ENCODE results near the gene C12orf50. TPM values are rescaled to one million over a fixed set of nuclear protein-coding genes. Genes with fewer than 3 reads are reported as not detected.

C12orf50 gene
- total and polyA plus RNA-seq, 2 donors (not counting 1 experiment from before 2014, with no cell fraction given): 0.07 to 0.10 TPM

GRCh38 chr12:87982208-87982607 lies 47.0 kb downstream of the C12orf50 start:
- WGBS (ENCODE audit: insufficient coverage): 100% methylated on average over 1 of the region's 1 CpG
- H3K79me2 ChIP-seq (ENCODE audit: control insufficient read depth, insufficient read depth, low read length): no peaks in the 10 kb centered on the region
- DNase-seq (no peak), ATAC-seq (ENCODE audit: low read depth) (no peak)
- no peaks in the 10 kb centered on the region for H3K4me1 Mint-ChIP-seq
- no peak overlapping the region for H2AFZ ChIP-seq (ENCODE audit: insufficient read depth, low read depth, low read length, poor library complexity, severe bottlenecking)
- no peaks in the 10 kb centered on the region for H4K20me1 ChIP-seq (ENCODE audit: control insufficient read depth, insufficient read depth, low read length, poor library complexity, severe bottlenecking)
- H3K9me3 ChIP-seq (ENCODE audit: control extremely low read depth in 1 of 3, control insufficient read depth in 2 of 3, insufficient read depth in 1 of 3, low read length in 2 of 3): no peaks in the 10 kb centered on the region
- no peak overlapping the region for H3K9ac ChIP-seq (ENCODE audit: low read length)
- no peaks in the 10 kb centered on the region for H3K36me3 ChIP-seq (replicated peaks in 1 of 2; ENCODE audit: control extremely low read depth in 1 of 2, control insufficient read depth in 1 of 2, extremely low read depth in 1 of 2, insufficient read depth in 2 of 2, low read length in 1 of 2)
- H3K27me3 ChIP-seq (replicated peaks in 1 of 4; ENCODE audit: control extremely low read depth in 1 of 4, control insufficient read depth in 3 of 4, insufficient read depth in 4 of 4, low read length in 3 of 4): no peaks in the 10 kb centered on the region
- no peak overlapping the region for H3K27ac ChIP-seq (ENCODE audit: low read length in 2 of 2)
- TF ChIP-seq EZH2 (IDR thresholded peaks at IDR 0.05; ENCODE audit: borderline replicate concordance, insufficient read depth, low read depth, low read length, poor library complexity, severe bottlenecking): no peak
- no peak overlapping the region for H3K4me3 Mint-ChIP-seq
- no peaks in the 10 kb centered on the region for H3K4me1 ChIP-seq (ENCODE audit: control insufficient read depth in 2 of 2, insufficient read depth in 2 of 2, low read length in 2 of 2)
- intact Hi-C loops (cut with micrococcal nuclease): no loop called here
- no peak overlapping the region for H3K27ac Mint-ChIP-seq
- no peak overlapping the region for H3K4me2 ChIP-seq (replicated peaks; ENCODE audit: low read depth, low read length, poor library complexity, severe bottlenecking)
- no peaks in the 10 kb centered on the region for H3K9me3 Mint-ChIP-seq (ENCODE audit: insufficient read depth)
- no peak overlapping the region for H3K4me3 ChIP-seq (ENCODE audit: control extremely low read depth in 1 of 5, extremely low read depth in 1 of 5, insufficient read depth in 1 of 5, low read depth in 2 of 5, low read length in 4 of 5)
- ChIA-PET CTCF (interaction anchor here (1.3 kb wide), 1 partner anchor 11 kb away, joined by 3 read pairs; no protein-coding TSS in a partner anchor), POLR2A (no interaction called here)
- H3K27me3 Mint-ChIP-seq: peaks cover 7% of the 10 kb centered on the region

- H3K4me3 Mint-ChIP-seq: no peak overlapping the region
- Histone ChIP-seq H4K20me1 (ENCODE audit: control insufficient read depth, insufficient read depth, low read length, poor library complexity, severe bottlenecking) (no peaks in the 10 kb centered on the region), H3K27ac (ENCODE audit: low read length in 2 of 2) (no peak overlapping the region), H3K4me1 (ENCODE audit: control insufficient read depth in 2 of 2, insufficient read depth in 2 of 2, low read length in 2 of 2) (no peaks in the 10 kb centered on the region), H3K27me3 (replicated peaks in 1 of 4; ENCODE audit: control extremely low read depth in 1 of 4, control insufficient read depth in 3 of 4, insufficient read depth in 4 of 4, low read length in 3 of 4) (no peaks in the 10 kb centered on the region), H3K4me3 (ENCODE audit: control extremely low read depth in 1 of 5, extremely low read depth in 1 of 5, insufficient read depth in 1 of 5, low read depth in 2 of 5, low read length in 4 of 5) (no peak overlapping the region), H3K9me3 (ENCODE audit: control extremely low read depth in 1 of 3, control insufficient read depth in 2 of 3, insufficient read depth in 1 of 3, low read length in 2 of 3) (no peaks in the 10 kb centered on the region), H3K9ac (ENCODE audit: low read length) (no peak overlapping the region), H2AFZ (ENCODE audit: insufficient read depth, low read depth, low read length, poor library complexity, severe bottlenecking) (no peak overlapping the region), H3K4me2 (replicated peaks; ENCODE audit: low read depth, low read length, poor library complexity, severe bottlenecking) (no peak overlapping the region), H3K79me2 (ENCODE audit: control insufficient read depth, insufficient read depth, low read length) (no peaks in the 10 kb centered on the region), H3K36me3 (replicated peaks in 1 of 2; ENCODE audit: control extremely low read depth in 1 of 2, control insufficient read depth in 1 of 2, extremely low read depth in 1 of 2, insufficient read depth in 2 of 2, low read length in 1 of 2) (no peaks in the 10 kb centered on the region)
- ChIA-PET CTCF (interaction anchor here (1.3 kb wide), 1 partner anchor 12 kb away, joined by 3 read pairs; no protein-coding TSS in a partner anchor), POLR2A (no interaction called here)
- ATAC-seq (ENCODE audit: low read depth) (no peak), DNase-seq (no peak)
- TF ChIP-seq CTCF (IDR thresholded peaks at IDR 0.05): no peak
- TF ChIP-seq EZH2 (IDR thresholded peaks at IDR 0.05; ENCODE audit: borderline replicate concordance, insufficient read depth, low read depth, low read length, poor library complexity, severe bottlenecking): no peak
- peaks cover 11% of the 10 kb centered on the region for H3K27me3 Mint-ChIP-seq
- intact Hi-C loops (cut with micrococcal nuclease): no loop called here
- H3K27ac Mint-ChIP-seq: no peak overlapping the region
- H3K9me3 Mint-ChIP-seq (ENCODE audit: insufficient read depth): no peaks in the 10 kb centered on the region
- no peaks in the 10 kb centered on the region for H3K4me1 Mint-ChIP-seq
- WGBS (ENCODE audit: insufficient coverage): 100% methylated on average over 1 of the region's 1 CpG
Observed at GRCh38 chr12:87981495-87981894, 47.7 kb downstream of the C12orf50 start.

Data from B cell (primary cell).